HG03342 (cell line): Measurements from ENCODE around the gene AGPAT4.
A peak's percentile ranks its signal among the peaks of the same experiment; 100 is the strongest.
"Not testable (repeated sequence)": the region's sequence is repeated elsewhere in the genome, so short reads cannot be mapped to it uniquely, and the experiment has no call there.

Source experiments
- ATAC-seq: cut with Tn5 transposase; IDR thresholded peaks from one replicate; pipeline ENCODE4 v1.9.1; 2021; ENCODE audit warnings: mild to moderate bottlenecking, moderate library complexity; ENCODE audit not compliant: unreplicated experiment

Gene AGPAT4

GRCh38 chr6:161123319-161123718, 150.5 kb downstream of the AGPAT4 start:
- ATAC-seq = not testable (repeated sequence)

GRCh38 chr6:161117942-161118341, 155.9 kb downstream of the AGPAT4 start:
- ATAC-seq = no peak

GRCh38 chr6:161117308-161117707, 156.6 kb downstream of the AGPAT4 start:
- ATAC-seq = no peak

GRCh38 chr6:161116554-161116953, 157.3 kb downstream of the AGPAT4 start:
- no peak for ATAC-seq

DNA sequence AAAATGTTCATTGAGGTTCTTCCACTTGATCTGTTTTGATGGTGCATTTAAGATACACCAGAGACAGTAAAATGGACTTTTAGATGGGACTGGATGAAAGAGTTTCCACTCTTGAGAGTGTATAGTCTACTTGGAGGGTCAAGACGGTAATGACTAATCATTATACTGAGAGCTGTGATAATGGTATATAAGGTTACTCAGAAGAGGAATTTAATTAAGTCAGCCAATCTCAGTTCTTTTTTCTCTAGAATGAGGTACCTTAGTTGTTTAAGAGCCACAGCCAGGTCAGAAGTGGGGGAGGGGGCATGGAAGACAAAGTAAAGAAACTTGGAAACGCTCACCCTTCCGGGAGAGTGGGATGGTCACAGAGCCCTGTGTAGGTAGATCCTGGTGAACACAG, 158.4 kb downstream of the AGPAT4 start:
- peak; percentile 59 for ATAC-seq

GRCh38 chr6:161111261-161111660, 162.6 kb downstream of the AGPAT4 start:
- no peak for ATAC-seq

DNA sequence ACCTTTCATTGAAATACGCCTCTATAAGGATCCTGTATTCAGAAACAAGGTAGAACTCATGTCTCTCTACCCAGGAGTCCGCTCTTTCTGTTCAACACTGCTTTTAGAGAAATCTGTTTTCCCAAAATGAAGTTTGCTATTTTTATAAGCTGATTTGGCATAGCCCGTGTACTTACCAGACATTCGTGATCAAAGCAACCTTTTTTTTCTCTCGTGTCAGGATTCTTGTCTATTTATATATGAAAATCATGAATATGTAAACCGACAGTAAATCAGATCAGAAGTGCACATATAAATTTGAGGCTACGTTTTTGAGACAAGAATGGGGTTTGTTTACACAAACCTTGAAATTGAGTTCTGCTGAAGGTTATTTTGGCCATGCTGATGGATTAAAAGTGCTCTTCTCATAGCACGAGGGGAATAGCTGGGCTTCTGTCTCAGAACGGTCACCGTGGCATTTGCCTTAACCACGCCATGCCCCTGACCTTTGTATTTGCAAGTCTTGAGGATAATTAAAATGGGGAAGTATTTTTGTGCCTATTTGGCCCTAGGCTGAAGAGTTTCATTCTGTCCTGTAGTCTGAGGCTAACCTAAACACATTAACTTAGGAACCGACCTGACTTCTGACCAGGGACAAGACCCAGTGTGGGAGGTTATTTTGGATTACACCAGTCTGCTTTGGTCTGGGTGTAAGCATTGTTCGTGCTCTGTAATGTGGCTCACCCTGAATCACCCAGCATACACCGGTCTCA, 163.7 kb downstream of the AGPAT4 start:
- no peak for ATAC-seq

GRCh38 chr6:161109366-161109765, 164.5 kb downstream of the AGPAT4 start:
- ATAC-seq = no peak

DNA sequence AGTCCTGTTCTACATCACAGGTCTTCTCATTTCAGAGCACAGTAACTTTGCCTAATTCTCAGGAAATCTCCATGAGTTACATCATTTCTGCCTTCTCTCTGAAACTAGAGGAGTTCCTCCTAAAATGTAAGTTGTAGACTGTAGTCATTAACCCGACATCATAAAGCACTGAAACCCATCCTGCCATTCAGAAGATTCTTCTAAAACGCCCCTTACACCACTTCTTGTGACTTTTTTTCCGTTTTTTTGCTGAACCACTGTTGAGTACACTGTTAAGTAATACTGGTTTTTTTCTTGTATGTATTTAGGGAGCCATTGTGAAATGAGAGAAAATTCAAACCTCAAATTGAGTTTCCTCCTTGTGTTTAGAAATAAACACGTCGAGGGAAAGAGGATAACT, 164.9 kb downstream of the AGPAT4 start:
- no peak for ATAC-seq

- ATAC-seq = no peak
Observed at GRCh38 chr6:161107779-161108730, 165.8 kb downstream of the AGPAT4 start.

DNA sequence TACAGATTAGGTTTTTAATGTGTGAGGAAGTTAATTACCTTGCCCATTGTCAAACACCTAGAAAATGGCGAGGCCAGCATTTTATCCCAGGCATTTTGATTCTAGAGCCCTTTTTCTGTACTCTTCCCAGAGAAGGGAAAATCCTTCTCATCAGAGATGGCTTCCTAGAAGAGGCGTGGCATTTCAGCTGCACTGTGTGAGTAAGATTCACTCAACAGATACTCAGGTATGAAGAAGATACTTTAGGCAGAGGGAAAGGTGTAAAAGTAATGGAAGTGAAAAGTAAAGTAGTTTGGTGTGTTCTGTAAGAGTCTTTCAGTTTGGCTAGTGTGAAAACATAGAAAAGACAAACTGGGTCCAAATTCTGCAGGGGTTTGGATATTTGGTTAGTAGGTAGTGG, 168.5 kb downstream of the AGPAT4 start:
- no peak for ATAC-seq

GRCh38 chr6:161104966-161105365, 168.9 kb downstream of the AGPAT4 start:
- no peak for ATAC-seq

DNA sequence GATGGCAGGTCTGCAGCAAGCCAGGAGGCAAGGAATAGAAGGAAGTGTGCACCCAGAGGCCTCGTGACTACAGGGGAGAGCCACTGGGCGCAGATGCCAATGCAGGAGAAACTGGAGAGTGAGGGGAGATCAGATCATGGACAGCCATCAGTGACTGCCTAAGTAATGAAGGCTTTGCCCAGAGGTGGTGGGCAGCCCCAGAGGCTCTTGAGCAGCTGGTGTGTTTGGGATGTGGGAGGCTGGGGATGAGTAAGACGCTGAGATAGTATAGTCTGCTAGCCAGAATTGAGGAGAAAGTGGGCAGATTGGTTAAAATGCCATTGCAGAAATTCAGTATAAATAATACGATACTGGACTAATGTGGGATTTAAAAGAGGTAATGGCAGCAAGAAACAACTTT, 170.4 kb downstream of the AGPAT4 start:
- no peak for ATAC-seq

DNA sequence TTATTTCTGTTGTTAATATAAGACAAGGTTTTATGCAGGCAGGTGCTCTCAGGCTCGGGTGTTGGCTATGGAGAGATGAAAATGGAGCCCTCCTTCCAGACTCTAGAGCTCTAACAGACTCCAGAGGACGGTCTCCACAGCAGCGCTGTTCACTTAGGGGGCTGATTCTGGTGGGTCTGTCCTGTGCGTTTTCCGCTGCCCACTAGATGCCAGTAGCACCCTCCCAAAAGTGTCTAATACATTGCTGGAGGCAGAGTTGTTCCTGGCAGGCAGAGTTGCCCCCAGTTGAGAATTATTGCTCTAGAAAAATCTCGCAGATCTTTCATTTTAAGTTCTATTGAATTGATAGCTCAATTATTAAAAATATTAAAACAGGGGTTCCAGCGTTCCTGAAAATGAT, 172.3 kb downstream of the AGPAT4 start:
- ATAC-seq = no peak

DNA sequence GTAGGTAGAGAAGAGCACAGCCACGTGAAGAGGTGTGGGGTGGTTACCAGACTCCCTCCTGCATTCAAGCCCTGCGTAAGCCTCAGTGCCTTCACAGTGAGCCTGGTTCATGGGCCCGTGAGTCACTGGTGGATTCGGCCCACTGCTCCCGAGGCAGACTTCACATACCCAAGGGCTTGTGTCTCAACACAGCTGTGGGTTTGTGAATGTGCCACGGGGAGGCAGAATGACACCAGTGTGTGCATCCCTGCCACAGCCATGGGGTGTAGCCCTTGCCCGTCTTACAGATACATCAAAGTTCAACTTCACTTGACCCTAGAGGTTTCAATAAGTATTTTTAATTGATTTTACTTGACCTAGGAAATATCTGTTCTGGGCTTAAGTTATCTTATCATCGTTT, 173.8 kb downstream of the AGPAT4 start:
- no peak for ATAC-seq

- ATAC-seq = no peak
Observed at GRCh38 chr6:161095916-161096315, 177.9 kb downstream of the AGPAT4 start.

- no peak for ATAC-seq
Observed at GRCh38 chr6:161094955-161095354, 178.9 kb downstream of the AGPAT4 start.

DNA sequence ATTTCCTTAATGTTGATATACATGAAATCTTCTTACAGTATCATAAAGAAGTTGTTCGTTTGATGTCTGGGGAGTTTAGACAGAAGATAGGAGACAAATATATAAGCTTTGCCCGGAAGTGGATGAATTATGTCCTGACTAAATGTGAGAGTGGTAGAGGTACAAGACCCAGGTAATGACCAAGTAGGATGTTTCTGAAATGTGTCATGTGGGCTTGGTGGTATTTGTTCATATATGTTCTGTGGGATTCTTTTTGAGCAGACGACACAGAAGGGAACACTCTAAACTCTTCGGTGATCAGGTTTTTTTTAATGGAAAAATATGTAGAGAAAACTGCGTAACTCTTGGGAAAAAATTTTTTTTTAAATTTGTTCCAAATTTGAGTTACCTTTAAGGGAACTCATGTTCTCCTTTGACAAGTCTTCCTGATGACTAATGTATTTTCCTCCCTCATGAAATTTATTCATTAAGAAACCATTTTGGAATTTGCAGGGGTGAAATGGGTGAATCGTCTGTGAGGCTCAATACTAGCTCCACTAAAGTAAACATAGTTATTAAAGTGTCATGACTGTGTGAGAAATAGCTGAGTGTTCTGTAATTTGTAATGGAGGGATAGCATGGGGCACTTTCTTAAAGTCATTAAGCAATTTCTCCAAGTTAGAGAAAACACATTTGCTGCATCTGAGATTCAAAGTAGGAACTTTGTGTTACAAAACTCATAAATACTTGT, 181.7 kb downstream of the AGPAT4 start:
- ATAC-seq = no peak

DNA sequence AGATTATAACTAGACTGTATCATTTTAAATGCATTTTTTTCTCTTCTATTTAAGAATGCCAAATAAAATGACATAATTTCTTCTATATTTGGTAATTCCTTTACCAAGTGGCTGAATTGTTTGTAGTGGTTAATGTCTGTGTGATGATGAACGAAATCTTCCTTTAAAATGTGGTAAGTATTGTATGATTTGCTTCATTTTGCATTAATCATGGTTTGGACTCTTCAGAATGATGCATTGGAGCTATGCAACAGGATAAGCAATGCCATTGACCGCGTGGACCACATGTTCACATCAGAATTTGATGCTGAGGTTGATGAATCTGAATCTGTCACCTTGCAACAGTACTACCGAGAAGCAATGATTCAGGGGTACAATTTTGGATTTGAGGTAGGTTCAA, 182.7 kb downstream of the AGPAT4 start:
- no peak for ATAC-seq

DNA sequence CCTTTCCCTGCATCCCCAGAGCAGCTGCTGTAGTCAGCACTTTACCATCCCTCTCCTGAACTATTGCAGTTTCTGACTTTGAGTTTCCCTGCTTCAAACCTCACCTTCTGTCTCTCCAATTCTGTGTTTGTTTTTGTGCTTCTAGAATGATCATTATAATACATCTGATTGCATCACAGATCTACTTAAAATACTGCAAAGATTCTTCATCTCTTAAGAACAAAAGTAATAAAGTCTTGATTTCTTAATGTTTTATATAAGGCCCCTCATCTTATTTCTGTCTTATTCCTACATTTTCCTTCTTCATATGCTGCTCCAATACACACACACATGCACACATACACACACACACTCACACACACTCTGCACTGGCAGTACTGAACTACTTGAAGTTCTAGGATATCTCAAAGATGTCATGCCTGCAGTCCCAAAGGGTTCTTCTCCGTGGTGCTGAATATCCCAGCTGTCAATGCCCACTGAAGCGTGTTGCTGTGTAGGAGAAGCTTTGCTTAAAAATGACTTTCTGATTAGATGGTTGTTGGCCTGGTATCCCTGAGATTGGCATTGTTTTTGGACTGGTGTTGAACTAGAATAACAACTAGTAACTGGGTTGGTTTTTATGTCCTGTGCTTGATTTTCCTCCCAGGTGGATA, 185.1 kb downstream of the AGPAT4 start:
- no peak for ATAC-seq

DNA sequence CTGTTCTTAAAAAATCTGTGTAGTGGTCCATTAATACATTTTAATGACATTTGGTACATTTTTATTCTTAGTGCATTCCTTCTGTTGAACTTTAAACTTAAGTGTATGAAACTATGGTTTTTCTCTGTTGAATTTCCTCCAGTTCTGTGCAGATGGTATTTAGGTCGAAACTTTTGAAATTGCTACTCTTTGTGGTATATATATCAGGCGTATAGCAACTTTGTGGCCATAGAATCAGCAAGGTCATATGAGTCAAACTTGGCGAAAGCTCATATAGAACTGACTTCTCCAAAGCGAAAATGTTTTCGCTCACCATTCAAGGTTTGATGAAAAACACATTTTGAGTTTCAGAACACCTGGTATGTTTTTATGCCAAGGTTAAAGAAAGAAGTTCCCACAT, 188.6 kb downstream of the AGPAT4 start:
- ATAC-seq = no peak
